ENCODE results near the gene LHFPL3.

GRCh38 chr7:104362756-104363155 lies 34.4 kb downstream of the LHFPL3 start:
- TF ChIP-seq CTCF (IDR thresholded peaks at IDR 0.05; ENCODE audit: insufficient read depth, low read length) (no peak), POLR2AphosphoS5 (IDR thresholded peaks at IDR 0.05; ENCODE audit: low read depth) (no peak), GABPA (IDR thresholded peaks at IDR 0.05; ENCODE audit: low read depth) (no peak)
